Activated CD4-positive, alpha-beta T cell treated with anti-CD3 and anti-CD28 coated beads, Interleukin-2, amount 50 U/mL, for 1 hour (primary cell): ENCODE results near the gene ERBB3.
A peak's percentile ranks its signal among the peaks of the same experiment; 100 is the strongest.
"Not testable (repeated sequence)": the region's sequence is repeated elsewhere in the genome, so short reads cannot be mapped to it uniquely, and the experiment has no call there.

ENCODE experiments used
- DNase-seq: peaks from one replicate; pipeline ENCODE4 v3.0.0-alpha.2; 2020

Gene ERBB3

DNA sequence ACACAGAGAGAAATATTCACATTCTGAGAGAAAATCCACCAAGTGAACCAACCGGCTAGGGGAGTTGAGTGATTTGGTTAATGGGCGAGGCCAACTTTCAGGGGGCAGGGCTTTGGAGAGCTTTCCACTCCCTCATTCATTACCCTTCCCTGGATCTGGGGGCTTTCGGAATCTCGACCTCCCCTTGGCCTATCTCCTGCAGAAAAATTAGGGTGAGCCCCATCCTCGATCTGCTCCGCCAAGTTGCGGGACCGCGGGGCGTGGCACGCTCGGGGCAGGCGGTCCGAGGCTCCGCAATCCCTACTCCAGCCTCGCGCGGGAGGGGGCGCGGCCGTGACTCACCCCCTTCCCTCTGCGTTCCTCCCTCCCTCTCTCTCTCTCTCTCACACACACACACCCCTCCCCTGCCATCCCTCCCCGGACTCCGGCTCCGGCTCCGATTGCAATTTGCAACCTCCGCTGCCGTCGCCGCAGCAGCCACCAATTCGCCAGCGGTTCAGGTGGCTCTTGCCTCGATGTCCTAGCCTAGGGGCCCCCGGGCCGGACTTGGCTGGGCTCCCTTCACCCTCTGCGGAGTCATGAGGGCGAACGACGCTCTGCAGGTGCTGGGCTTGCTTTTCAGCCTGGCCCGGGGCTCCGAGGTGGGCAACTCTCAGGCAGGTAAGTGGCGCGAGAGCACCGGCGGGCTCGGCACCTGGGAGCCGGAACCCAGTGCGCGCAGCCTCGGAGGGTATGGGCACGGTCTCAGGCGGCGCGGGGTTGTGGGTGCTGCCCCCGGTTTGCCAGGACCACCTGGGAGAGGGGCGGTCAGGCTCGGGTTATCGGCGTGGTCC lies at the start of gene ERBB3:
Gene ERBB3, plus strand, starts transcription at position 443 of the 833 bp plus-strand sequence. Its CDS starts 136 bp downstream, at position 579.
- DNase-seq: peak; percentile 59

DNA sequence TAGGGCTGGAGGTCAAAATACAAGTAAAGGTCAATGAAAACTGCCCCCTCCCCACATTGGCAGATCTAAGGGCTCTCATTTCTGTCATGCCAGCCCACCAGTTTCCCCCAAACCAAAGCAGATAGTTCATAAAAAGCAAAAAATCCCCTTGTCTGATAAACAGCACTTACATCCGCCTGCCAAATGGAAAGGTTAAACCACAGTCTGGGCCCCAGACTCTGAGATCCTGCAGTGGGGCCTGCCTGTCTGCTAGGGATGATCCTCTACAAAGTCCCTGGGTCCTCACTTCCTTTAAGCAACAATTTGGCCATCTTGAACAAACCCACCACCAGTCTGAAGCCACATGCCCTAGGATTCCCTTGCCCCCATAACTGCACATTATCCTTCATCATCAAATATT lies 48.0 kb upstream of the ERBB3 start:
- DNase-seq: no peak

DNA sequence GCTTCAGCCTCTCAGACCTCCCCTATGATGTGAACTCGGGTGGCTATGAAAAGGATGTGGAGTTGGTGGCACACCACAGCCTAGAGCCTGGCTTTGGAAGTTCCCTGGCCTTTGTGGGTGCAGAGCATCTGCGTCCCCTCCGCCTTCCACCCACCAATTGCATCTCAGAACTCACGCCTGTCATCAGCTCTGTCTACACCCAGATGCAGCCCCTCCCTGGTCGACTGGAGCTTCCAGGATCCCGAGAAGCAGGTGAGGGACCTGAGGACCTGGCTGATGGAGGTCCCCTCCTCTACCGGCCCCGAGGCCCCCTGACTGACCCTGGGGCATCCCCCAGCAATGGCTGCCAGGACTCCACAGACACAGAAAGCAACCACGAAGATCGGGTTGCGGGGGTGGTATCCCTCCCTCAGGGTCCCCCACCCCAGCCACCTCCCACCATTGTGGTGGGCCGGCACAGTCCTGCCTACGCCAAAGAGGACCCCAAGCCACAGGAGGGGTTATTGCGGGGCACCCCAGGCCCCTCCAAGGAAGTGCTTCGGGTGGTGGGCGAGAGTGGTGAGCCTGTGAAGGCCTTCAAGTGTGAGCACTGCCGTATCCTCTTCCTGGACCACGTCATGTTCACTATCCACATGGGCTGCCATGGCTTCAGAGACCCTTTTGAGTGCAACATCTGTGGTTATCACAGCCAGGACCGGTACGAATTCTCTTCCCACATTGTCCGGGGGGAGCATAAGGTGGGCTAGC lies 45.2 kb upstream of the ERBB3 start:
- no peak for DNase-seq

DNA sequence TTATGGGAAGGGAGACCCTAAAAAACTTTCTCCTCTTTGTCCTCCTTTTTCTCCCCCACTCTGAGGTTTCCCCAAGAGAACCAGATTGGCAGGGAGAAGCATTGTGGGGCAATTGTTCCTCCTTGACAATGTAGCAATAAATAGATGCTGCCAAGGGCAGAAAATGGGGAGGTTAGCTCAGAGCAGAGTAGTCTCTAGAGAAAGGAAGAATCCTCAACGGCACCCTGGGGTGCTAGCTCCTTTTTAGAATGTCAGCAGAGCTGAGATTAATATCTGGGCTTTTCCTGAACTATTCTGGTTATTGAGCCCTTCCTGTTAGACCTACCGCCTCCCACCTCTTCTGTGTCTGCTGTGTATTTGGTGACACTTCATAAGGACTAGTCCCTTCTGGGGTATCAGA lies 42.8 kb upstream of the ERBB3 start:
- DNase-seq: no peak

DNA sequence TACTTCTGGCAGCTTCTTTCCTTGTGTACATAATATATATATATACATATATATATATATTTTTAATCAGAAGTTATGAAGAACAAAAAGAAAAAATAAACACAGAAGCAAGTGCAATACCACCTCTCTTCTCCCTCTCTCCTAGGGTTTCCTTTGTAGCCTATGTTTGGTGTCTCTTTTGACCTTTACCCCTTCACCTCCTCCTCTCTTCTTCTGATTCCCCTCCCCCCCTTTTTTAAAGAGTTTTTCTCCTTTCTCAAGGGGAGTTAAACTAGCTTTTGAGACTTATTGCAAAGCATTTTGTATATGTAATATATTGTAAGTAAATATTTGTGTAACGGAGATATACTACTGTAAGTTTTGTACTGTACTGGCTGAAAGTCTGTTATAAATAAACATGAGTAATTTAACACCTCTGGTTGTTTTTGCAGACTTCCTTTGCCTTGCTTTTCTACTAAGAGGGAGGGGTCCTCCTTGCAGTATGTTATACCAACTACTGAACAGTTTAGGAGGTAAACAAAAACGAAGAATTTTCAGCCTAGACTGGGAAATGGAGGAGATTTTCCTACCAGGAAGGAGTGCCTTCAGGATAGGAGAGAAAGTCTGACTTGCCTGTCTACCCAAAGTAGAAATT lies 41.8 kb upstream of the ERBB3 start:
- DNase-seq: no peak

DNA sequence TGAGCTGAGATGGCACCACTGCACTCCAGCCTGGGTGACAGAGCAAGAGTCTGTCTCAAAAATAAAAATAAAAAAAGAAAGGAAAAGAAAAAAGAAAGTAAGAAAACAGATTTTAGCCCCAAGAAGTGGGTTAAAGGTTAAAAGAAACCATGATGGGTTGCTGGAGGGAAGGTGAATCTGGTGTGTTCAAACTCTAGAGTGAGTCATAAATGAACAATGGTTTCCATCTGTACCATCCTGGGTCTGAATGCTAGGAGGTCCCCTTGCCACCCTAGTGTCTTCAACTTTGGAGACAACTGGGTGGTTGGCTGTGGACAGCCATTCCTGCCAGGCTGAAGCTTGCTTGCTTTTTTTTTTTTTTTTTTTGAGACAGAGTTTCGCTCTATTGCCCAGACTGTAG lies 39.8 kb upstream of the ERBB3 start:
- DNase-seq: no peak

DNA sequence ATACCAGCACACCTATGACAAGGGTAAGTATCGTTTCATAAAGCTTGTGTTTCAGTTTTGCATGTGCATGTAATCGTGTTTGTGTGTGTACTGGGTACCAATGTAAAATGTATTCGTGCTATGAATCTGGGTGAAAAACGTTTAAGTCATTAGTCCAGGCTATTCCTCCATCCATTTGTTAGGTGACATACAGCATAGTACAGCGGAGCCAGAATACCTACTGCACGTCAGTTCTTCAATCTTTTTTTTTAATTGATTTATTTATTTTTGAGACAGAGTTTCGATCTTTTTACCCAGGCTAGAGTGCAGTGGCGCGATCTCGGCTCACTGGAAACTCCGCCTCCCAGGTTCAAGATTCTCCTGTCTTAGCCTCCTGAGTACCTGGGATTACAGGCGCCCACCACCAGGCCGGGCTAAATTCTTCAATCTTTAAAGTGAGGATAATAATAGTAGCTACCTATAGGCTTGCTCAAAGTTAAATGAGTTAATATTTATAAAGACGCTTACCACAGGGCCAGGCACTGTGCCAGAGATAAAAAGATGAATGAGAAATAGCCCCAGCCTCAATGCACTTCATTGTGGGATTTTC lies 38.9 kb upstream of the ERBB3 start:
- DNase-seq: no peak

DNA sequence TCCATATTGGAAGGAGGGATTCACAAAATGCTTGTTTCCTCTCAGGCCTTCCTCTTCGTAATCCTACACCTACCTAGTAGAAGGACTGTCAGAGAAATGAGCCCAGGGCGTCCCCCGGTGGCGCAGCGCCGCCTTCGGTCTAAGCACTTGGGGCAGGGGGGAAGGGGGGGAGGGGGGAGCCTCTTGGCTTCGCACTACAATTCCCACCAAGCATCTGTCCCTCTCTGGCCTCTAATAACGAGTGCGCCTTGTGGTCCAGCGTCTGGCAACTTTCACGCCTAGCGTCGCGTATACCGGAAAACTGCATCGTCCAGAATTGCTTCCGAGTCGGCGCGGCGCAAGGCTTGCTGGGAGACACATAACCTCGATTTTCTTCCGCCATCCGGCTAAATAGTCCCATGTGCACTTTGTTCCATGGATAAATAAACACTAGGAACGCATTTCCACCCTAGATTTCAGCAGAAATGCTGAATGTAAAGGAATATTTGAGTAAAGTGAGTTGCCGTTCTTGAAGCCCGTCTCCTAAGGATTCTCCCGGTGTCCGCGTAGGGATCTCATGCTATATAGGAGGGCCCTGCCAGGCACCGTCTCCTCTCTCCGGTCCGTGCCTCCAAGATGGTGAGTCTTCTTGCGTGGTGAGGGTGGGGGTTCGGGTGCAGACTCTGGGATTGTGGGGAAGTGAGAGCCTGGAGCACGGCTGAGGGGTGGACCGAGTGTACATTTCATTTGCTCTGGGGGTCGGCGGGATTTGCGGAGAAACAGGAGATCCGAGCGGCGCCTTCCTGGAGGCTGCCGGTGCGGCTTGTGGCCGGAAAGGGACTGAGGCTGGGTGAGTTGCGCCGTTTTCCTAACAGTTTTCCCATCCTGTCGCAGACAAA lies 38.2 kb upstream of the ERBB3 start, which contains the start of gene RPS26:
Gene RPS26, plus strand, starts transcription at position 367 of the 878 bp plus-strand sequence. Its CDS starts 249 bp downstream, at position 616.
- DNase-seq: peak; percentile 85

DNA sequence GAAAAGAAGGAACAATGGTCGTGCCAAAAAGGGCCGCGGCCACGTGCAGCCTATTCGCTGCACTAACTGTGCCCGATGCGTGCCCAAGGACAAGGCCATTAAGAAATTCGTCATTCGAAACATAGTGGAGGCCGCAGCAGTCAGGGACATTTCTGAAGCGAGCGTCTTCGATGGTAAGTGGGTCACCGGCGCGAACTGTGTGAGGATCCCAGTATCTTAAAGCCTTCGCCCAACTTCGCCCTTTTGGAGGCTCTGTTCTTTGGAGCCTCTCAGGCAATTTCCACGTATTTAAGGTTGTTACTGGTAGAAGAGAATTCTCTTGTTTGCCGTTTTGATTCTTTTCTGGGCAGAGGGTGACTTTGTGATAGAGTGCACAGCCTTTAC lies 37.5 kb upstream of the ERBB3 start:
- not testable (repeated sequence) for DNase-seq

DNA sequence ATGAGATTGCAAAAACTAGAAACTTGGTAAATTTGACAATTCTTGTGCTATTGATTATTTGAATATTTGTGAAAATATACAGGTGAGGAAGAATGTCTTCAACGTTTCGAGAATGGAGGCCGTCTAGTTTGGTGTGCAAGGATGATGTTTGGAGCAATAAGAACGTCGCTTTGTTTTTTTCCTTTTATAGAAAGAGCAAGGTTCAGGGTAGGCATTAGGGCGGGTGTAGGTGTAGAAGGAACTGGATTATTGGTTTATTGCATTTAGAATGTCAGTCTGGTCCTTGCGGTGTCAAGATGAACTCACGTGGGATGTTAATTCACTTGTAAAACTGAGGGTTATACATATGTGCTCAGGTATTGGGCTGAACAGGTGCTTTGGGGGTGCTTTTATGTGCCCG lies 37.1 kb upstream of the ERBB3 start:
- DNase-seq: no peak

DNA sequence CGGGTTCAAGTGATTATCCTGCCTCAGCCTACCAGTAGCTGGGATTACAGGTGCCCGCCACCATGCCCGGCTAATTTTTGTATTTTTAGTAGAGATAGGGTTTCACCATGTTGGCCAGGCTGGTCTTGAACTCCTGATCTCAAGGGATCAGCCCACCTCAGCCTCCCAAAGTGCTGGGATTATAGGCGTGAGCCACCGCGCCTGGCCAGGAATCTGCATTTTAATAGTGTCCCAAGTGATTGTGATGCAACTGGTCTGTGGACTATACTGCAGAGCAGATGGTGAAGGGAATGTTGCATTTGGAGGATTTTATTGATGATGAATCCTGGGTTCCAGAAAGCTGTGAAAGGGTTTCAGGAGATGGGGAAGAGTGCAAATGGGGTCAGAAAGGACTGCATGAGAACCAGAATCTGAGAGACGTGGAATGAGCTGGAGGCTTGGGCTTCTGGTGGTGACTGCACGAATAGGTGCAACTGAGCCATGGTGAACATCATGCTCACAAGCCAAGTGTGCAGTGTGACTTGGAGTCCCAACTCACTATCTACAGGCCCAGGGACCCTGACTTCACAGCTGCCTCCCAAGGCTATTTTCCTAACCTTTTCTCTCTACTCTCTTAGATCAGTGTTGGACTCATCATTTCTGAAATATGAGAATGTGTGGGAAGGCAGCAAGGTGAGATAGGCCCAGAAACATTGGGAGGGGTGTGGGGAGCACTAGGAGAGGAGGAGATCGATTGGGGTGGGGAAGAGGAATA lies 33.8 kb upstream of the ERBB3 start:
- no peak for DNase-seq

DNA sequence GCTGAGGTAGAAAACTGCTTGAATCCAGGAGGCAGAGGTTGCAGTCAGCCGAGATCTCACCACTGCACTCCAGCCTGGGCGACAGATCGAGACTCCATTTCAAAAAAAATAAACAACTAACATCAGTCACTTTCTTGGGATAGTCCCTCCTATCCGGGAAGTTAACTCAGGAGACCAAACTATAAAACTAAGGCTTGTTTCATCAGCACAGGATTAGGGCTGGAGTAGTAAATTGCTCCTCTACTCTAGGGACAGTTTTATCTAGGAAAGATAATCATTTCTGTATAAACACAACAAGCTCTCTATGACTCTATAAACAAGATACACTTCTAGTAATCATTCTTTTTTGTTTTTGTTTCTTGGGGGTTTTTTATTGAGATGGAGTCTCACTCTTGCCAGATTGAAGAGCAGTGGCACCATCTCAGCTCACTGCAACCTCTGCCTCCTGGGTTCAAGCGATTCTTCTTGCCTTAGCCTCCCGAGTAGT lies 26.5 kb upstream of the ERBB3 start:
- no peak for DNase-seq

DNA sequence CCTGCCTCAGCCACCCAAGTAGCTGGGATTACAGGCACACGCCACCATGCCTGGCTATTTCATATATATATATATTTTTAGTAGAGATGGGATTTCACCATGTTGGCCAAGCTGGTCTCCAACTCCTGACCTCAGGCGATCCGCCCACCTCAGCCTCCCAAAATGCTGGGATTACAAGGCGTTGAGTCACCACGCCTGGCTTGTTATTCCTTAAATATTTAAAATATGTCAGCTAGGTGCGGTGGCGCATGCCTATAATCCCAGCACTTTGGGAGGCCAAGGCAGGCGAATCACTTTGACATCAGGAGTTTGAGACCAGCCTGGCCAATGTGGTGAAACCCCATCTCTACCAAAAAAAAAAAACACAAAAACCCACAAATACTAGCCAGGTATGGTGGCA lies 20.0 kb upstream of the ERBB3 start:
- not testable (repeated sequence) for DNase-seq

DNA sequence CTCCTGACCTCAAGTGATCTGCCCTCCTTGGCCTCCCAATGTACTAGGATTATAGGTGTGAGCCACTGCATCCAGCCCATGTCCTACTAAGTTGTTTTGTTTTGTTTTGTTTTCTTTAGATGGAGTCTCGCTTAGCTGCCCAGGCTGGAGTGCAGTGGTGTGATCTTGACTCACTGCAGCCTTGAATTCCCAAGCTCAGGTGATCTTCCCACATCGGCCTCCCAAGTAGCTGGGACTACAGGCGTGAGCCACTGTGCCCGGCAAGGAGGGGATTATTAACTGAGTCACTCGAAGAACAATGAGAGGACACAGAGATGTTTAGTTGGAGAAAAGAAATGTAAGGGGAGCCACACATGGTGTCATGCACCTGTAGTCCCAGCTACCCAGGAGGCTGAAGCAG lies 18.0 kb upstream of the ERBB3 start:
- no peak for DNase-seq

DNA sequence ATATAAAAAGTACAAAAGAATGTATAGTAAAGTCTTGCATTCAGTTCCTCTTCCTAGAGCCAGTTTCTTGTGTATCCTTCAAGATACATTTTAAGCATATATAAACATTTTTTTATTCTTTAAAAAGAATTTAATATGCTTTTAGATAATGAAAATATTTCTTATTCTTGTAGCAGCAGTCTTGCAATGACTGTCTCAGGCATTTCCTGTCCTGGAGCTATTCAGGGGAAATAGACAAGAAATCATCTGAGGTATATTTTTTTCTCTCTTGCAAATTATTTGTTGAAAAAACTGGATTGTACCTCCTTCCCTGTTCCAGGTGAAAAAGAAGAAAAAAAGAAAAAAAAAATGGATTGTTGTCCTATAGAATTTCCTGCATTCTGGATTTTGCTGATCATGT lies 17.0 kb upstream of the ERBB3 start:
- no peak for DNase-seq

DNA sequence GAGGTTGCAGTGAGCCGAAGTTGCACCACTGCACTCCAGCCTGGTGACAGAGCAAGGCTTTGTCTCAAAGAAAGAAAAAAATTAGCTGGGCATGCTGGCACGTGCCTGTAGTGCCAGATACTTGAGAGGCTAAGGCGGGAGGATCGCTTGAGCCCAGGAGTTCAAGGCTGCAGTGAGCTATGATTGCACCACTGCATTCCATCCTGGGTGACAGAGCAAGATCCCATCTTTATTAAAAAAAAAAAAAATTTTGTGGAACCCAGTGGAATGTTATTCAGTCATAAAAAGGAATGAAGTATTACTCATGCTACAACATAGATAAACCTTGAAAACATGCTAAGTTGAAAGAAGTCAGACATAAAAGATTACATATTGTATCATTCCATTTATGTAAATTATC lies 8.3 kb upstream of the ERBB3 start:
- DNase-seq: no peak

DNA sequence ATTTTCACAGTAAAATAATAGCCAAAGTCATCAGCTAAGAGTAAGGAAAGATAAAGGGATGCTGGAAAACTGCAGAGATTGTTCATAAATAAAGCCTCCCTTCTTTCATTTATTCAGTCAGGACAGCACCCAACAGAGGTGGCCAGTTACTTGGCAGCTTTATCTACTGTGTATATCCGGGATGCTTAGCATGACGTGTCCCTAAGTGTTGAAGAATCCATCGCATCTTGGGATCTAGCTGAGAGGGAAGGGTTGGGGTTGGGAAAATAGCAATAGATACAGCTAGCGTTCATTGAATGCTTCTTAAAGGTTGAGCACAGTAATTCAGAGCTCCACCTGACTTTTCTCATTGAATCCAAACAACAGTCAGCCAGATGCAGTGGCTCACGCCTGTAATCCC lies 5.6 kb upstream of the ERBB3 start:
- no peak for DNase-seq

DNA sequence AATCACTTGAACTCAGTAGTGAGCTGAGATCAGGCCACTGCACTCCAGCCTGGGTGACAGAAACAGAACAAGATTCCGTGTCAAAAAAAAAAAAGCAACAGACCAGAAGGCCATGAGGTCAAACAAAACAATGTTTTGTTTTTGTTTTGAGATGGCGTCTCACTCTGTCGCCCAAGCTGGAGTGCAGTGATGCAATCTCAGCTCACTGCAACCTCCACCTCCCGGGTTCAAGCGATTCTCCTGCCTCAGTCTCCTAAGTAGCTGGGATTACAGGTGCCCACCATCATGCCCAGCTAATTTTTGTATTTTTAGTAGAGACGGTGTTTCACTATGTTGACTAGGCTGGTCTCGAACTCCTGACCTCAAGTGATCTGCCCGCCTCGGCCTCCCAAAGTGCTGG lies 2.0 kb upstream of the ERBB3 start:
- DNase-seq: not testable (repeated sequence)

DNA sequence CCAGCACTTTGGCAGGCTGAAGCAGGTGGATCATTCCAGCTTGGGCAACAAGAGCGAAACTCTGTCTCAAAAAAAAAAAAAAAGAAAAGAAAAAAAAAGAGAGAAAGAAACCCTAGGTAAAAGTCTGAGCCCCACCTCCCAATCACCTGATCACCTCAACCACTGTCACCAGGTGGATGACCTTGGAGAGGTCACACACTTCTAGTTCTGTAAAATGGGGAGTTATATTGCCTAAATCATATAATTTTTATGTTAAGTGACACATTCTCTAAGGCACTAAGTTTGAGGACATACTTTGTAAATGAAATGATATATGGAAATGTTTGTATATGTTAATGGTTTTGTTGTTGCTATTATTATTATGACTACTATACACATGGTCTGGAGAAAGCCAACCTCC lies 1.5 kb upstream of the ERBB3 start:
- no peak for DNase-seq

DNA sequence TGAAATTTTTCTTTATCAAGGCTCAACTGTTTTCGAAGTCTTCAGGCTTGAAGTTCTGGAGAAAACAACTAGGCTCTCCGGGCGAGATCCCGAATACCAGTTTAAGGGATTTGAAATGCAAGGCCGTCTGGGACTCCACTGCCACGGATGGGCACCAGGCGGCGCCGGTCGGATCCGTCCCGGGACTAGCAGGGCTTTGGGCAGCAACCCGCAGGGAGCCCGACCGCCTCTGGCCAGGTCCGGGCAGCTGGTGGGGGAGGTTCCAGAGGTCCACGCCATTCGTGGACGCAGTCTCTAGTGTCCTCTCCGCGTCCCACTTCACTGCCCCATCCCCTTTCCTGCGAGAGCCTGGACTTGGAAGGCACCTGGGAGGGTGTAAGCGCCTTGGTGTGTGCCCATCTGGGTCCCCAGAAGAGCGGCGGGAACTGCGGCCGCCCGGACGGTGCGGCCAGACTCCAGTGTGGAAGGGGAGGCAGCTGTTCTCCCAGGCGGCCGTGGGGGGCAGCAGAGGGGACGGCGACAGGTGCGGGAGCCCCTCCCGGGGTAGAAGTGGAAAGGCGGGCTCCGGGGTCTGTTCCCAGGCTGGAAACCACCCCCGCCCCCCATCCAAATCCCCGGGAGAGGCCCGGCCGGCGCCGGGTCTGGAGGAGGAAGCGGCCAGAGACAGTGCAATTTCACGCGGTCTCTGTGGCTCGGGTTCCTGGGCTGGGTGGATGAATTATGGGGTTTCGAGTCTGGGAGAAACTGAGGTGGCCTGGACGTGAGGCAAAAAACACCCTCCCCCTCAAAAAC lies 838 bp upstream of the ERBB3 start:
- DNase-seq: peak; percentile 51
